HTR-8/SVneo (cell line): ENCODE measurements around the gene SSBP3.
A peak's percentile ranks its signal among the peaks of the same experiment; 100 is the strongest.
"Not testable (repeated sequence)": the region's sequence is repeated elsewhere in the genome, so short reads cannot be mapped to it uniquely, and the experiment has no call there.

Source experiments
- DNase-seq: peaks from one replicate; pipeline ENCODE4 v3.0.0; 2011; ENCODE audit warnings: low spot score, mixed read lengths; ENCODE audit not compliant: insufficient read length
- FAIRE-seq: peaks from 2 replicates; lab custom pipeline; 2011; peaks lifted over from hg19 to GRCh38; lab: Jason Lieb, UNC

The SSBP3 gene

DNA sequence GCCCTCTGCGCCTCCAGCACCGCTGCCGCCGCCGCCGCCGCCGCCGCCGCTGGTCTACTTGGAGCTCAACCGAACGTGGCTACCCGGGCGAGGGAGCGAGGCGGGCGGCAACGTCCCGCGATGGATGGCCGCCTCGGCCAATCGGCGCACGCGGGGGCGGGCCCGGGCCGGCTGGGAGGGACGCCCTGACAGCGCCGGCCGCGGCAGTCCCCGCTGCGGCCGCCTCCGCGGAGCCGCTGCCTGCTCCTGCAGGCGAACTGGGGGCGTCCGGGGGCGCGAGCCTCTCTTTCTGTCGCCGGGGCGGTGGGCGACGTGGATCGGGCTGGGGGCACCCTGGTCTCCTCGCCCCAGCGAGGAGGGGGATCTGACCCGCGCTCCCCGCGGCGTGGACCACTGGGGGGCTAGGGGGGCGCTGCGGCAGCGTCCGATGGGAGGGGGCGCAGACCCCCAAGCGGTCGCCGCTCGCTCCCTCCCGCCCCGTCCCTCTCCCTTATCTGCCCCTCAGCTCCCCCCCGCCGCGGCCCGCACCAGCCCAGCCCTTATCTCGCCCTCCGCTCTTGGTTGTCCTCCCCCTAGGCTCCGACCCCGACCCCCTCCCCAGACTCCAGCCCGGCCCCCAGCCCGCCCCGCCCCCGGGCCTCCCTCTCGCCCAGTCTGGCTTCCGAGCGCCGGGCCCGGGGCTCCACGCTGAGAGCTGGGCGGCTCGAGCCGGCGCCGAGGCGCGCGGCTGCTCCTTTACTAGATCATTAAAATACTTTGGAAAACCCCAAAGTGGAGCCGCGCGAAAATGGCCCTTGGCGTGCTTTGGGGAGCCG, at the start of gene SSBP3:
TSS of gene SSBP3 (minus strand) at position 56 of the 815 bp plus-strand sequence.
- DNase-seq, result peak; percentile 91
- FAIRE-seq, result peak; percentile 85

DNA sequence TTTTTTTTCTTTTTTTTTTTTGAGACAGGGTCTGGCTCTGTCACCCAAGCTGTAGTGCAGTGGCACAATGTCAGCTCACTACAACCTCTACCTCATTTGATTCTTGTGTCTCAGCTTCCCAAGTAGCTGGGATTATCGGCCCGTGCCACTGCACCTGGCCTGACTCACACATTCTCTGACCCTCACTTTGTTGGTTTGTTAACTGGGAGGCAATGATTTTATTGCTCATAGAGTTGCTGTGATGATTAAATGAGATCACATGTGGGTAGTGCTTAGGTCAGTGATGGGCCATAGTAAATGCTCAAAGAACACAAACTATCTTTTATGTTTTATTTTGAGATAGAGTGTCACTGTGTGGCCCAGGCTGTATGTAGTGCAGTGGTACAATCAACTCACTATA, 47.3 kb upstream of the SSBP3 start:
- FAIRE-seq (no peak), DNase-seq (no peak)

DNA sequence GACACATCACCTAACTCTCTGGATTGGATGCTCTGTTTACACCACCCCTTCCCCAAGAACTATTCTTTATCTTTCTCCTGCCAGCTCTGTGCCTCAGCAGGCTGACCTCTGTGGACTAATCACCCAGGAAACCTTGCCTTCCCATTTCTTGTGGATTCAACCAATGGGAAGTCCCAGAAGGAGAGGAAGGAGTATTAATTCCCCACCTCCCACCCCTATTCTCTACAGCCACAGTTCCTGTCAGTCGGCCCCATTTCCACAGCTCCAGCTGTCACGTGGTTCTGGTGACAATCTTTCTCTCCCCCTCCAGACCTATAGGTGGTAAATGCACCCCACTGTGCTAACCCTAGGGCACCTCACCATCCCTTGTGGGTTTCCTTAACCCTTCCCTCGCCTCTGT, 46.8 kb upstream of the SSBP3 start:
- no peak for FAIRE-seq

DNA sequence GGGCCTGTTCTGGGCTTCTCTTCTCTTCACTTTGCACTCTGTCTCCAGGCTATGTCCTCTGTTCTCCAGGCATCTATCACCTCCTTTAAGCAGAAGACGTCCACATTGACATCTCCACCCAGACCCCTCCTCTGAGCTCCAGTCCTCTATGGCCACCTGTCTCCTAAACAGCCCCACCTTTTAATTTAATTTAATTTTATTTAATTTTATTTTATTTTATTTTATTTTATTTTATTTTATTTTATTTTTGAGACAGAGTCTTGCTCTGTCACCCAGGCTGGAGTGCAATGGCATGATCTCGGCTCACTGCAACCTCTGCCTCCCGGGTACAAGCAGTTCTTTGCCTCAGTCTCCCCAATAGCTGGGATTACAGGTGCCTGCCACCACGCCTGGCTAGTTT, 43.2 kb upstream of the SSBP3 start:
- FAIRE-seq, DNase-seq: not testable (repeated sequence)

More for the DNA sequence above, 46.8 kb upstream of the SSBP3 start:
- no peak for DNase-seq

DNA sequence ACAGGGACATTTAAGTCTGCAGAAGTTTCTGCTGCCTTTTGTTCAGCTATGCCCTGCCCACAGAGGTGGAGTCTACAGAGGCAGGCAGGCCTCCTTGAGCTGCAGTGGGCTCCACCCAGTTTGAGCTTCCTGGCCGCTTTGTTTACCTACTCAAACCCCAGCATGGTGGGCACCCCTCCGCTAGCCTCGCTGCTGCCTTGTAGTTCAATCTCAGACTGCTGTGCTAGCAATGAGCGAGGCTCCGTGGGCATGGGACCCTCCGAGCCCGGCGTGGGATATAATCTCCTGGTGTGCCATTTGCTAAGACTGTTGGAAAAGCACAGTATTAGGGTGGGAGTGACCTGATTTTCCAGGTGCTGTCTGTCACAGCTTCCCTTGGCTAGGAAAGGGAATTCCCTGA, 42.6 kb upstream of the SSBP3 start:
- not testable (repeated sequence) for FAIRE-seq, DNase-seq

DNA sequence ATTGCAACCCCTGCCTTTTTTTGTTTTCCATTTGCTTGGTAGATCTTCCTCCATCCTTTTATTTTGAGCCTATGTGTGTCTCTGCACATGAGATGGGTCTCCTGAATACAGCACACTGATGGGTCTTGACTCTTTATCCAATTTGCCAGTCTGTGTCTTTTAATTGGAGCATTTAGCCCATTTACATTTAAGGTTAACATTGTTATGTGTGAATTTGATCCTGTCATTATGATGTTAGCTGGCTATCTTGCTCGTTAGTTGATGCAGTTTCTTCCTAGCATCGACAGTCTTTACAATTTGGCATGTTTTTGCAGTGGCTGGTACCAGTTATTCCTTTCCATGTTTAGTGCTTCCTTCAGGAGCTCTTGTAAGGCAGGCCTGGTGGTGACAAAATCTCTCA, 40.9 kb upstream of the SSBP3 start:
- not testable (repeated sequence) for FAIRE-seq

DNA sequence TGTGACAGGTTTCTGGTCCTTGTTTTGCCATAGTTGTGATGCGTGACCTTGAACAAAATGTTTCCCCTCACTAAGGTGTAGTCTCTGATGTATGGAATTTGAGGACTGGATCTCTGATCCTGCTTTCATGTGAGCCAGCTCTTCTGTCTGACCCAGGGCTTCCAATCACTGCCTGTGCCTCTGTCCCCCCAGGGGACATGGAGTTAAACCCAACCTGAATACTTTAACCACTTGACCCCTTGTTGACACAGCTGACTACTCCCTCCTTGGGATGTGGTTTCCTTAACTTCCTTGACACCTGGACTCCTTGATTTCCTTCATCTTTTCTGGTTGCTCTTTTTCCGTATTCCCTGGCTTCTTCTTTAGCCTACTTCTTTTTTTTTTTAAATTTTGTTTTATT, 36.0 kb upstream of the SSBP3 start:
- DNase-seq, result no peak
- no peak for FAIRE-seq

More for the DNA sequence above, 40.9 kb upstream of the SSBP3 start:
- DNase-seq, result not testable (repeated sequence)

DNA sequence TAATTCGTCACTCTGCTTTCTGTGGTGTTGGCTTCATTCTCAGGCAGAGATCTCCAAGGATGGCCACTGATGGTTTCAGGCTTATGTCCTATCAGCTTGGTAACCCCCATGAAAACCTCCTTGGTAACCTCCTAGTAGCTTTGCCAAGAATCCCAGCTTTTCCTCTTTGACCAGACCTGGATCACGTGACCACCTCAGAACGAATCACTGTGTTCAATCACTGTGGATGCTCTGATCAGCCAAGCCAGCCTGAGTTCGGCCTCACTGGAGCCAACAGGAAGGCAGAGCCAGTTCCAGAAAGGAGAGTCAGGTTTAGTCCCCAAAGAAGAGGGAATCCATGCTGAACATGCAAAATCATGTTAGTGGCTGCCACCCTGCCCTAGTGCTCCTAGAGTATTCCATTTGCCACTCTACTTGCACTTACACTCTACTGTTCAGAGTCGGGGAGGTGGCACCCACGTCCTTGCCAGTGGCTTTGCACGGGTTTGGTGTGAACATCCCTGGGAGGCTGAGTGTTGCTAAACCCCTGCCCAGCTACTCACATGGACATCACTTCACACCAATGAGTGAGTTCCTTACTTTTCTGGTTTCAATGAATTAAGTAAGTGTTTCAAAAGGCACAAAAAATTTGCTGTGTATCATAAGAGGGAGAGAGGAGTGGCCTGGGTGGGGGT, 33.5 kb upstream of the SSBP3 start:
- FAIRE-seq (no peak), DNase-seq (no peak)

DNA sequence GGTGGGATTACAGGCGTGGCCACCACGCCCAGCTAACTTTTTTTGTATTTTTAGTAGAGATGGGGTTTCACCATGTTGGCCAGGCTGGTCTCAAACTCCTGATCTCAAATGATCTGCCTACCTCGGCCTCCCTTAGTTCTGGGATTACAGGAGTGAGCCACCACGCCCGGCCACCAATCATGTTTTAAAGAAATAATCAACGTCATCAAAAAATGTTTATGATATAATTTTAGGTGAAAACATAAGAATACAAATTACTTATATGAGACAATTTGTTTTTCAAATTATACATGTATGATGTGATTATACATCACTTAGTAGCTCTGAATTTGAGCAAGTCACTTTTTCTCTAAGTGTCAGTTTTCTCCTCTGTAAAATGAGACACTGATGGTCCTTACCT, 31.6 kb upstream of the SSBP3 start:
- no peak for FAIRE-seq
- no peak for DNase-seq

DNA sequence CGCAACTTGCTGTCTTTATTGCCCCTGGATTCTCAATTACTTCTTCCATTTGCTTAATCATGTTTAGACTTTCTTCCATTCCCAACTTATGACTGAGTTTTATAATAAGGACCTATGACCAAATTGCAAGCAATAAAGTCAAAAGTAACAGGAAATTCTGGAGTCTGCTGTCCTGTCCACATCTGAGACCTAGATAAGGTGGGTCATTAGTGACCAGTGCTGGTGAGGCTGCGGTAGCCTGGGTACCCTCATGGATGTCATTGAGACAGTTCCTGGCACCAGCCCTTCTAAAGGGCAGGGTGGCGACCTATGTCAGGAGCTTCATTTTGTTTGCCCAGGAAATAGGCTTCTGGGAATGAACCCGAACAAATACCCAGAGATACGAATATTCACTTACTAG, 30.6 kb upstream of the SSBP3 start:
- no peak for DNase-seq
- FAIRE-seq, result no peak

DNA sequence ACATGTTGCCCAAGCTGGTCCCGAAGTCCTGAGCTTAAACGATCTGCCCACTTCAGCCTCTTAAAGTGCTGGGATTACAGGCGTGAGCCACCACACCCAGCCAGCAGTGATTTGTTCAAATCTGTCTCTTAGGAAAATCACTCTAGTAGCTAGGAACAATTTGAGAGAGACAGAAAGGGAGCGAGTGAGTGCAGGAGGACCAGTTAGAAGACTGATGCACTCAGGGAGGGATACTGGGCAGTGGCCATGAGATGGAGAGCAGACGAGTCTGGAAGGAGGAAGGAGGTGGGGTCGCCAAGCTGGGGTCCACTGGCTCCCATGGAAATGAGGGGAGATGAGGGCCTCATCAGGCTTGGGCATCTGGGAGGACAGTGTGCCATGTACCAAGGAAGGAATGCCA, 23.6 kb upstream of the SSBP3 start:
- FAIRE-seq (no peak), DNase-seq (no peak)

DNA sequence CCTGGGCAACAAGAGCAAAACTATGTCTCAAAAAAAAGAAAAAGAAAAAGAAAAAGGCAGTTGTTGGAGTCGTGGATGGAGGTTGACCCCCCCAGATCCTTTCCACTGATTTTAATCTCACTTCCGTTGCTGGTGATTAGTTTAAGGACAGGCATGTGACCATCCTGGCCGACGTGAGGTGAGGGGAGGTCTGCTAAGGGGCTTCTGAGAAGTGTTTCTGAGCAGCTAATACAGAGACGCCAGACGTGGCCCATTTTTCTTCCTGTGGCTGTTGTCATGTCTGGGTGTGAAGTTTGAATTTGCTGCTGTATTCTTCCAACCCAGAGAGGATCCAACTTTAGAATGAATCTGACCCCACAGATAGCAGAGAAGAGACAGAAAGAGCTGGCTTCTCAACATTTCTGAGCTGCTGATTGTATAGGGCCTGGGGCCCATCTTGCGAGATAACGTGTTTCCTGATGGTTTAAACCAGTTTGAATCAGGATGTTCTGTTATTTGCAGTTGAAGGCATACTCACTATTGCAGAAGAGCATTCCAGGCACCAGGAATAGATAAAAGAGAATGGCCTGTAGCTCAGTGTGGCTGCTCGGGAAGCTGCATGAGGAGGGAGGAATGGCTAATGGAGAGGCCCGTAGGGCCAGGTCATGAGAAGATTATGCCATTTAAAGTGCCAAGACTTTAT, 22.8 kb upstream of the SSBP3 start:
- no peak for FAIRE-seq
- no peak for DNase-seq

DNA sequence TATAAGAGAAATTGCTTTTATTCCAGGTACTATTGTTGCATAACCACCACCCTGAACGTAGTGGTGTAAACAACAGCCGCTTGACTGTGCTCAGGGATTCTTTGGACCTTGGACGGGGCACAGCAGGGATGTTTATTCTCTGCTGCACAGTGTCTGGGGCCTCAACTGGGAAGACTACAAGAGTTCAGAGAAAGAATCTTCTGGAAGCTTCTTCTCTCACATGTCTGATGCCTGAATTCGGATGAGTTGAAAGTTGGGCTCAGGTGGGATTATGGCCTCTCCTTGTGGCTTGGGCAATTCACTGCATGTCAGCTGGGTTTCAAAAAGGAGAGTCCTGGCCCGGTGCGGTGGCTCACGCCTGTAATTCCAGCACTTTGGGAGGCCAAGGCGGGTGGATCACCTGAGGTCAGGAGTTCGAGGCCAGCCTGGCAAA, 19.0 kb upstream of the SSBP3 start:
- DNase-seq, result no peak
- FAIRE-seq, result no peak

DNA sequence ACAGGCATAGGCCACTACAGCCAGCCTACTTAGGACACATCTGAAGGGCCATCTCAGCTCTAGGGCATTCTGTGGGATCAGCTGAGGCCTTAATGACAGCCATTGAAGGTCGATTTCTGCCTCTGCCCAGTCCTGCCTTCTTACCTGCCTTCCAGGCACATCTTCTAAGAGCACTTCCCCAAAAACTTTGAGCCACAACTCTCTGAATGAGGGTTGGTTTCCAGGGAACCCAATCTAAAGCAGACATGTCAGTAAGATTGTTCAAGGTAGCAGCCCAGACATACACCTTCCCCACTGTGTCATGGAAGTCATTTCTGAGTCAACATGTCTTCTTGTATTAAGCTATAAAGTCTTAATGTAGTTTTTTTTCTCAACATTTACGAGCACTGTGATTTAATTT, 18.2 kb upstream of the SSBP3 start:
- DNase-seq, result no peak
- no peak for FAIRE-seq

DNA sequence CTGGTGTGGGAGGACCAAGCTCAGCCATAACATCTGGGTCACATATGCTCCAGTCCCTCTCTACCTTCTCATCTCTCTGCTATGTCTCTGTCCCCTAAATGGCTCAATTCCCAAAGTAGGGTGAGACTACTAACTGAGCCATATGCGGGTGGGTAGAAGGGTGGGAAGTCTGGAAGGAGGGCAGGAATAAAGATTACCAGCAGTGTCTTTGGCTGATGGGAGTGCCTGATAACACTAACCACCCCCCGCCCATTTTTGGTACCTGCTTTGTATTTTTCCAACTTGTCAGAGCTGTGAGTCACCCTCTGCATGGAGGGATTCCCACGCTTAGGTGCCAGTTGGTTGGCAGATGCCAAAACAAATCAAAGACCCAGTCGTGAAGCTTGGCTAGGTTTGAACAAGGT, 14.9 kb upstream of the SSBP3 start:
- no peak for FAIRE-seq
- DNase-seq, result no peak

DNA sequence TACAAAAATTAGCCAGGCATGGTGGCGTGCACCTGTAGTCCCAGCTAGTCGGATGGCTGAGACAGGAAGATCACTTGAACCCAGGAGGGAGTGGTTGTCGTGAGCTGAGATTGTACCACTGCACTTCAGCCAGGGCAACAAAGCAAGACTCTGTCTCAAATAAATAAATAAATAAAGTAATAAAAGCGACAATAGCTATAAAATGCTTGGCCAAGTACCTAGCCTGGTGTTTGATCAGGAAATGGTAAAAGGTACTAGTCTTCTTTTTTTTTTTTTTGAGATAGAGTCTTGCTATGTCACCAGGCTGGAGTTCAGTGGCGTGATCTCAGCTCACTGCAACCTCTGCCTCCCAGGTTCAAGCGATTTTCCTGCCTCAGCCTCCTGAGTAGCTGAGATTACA, 12.4 kb upstream of the SSBP3 start:
- not testable (repeated sequence) for DNase-seq, FAIRE-seq

DNA sequence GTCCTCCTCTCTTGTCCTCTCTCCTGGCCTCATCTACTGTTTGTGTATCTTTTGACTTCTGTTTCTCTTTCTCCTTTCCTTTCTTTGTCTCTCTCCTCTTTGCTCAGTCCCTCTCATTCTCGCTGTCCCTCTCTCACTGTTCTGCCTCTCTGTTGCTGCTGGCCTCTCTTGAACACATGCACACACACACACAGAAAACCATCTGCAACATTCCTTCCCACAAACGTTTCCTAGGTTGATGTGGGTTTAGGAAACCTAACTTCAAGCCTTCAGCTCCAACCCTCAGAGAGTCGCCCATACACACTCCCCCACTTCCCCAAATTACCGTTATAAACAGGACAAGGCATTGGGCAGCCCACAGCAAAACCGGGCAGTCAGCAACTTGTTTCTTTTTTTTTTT, 10.9 kb upstream of the SSBP3 start:
- DNase-seq, result no peak
- no peak for FAIRE-seq

DNA sequence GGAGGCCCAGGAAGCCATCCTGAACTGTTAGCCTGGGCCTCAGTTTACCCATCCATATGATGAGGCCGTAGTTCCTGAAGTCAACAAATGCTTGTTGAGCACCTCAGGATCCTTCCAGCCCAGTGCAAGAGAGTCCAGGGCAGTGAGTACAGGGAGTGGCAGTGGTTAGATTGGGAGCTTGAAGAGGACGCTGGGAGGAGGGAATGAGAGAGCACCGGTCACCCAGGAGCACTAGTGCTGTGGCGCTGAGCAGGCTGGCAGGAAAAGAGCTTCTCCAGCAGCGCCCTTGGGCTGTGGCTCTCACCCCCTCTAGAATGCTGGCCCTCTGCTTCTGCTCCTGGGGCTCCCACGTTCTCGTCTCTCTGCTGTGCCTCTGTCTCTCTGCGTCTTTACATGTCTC, 10.2 kb upstream of the SSBP3 start:
- FAIRE-seq (no peak), DNase-seq (no peak)

DNA sequence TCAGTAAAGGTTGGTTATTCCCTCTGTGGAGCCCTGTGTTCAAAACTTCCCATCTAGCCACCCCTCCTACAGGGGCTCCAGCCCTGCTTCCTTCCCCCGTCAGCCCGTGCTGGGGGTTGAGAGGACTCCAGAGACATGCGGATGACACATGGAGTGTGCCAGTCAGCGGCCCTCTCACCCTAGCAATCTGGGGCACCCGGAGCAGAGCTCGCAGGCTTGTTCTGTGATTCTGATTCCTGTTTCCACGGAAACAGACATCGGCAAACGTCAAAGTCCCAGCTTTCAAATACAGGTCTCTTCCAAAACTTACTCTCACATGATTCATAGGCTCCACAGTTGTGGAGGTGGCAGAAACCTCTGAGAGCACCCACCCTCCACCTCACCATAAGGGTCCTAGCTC, 9.8 kb upstream of the SSBP3 start:
- no peak for FAIRE-seq

DNA sequence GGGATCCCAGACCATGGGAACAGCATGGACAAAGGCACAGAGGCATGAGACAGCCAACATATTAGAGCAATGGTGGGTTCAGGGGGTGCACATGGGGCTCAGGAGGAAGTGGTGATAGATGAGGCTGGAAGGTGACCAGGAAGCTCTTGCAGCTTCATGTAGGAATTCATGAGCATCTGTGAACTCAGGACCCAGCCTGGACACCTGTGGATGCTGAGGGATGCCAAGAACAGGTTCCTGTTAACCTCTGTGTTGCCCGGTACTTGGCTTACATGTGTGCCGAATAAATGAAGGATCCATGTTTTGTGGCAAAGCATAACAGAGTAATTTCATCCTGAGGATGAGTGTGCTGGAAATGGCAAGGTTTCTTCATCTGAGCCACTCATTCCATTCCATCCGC, 9.3 kb upstream of the SSBP3 start:
- DNase-seq (no peak), FAIRE-seq (no peak)

More for the DNA sequence above, 9.8 kb upstream of the SSBP3 start:
- DNase-seq, result no peak

DNA sequence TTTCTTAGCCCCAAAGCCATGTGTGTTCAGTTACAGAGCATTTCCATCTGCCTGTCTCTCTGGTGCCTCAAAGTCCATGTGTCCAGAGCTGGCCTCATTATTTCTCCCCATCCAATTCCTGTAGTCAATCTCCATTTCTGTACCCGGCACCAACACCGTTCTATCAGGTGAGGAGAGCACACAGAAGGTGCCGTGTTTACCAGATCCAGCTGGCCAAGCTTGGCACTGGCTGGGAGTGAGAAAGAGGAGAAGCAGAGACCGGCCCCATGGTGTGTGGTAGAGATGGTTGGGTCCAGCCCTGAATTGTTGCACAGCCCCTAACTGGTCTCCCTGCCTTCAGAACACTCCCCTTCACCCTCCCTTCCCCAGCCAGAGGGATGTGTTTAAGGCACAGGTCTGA, 7.5 kb upstream of the SSBP3 start:
- FAIRE-seq (no peak), DNase-seq (no peak)
